Stimulated activated CD4-positive, alpha-beta T cell treated with anti-CD3 and anti-CD28 coated beads, Interleukin-2, amount 100 ng/mL, for 48 hours (primary cell): ENCODE data around the gene SDC3.
"Not testable (repeated sequence)": the region's sequence is repeated elsewhere in the genome, so short reads cannot be mapped to it uniquely, and the experiment has no call there.

Experiments used
- DNase-seq, 2 donors: peaks; one replicate each; pipeline ENCODE4 v3.0.0-alpha.2; 2020

SDC3 gene

GRCh38 chr1:30908696-30909364, at the start of gene SDC3:
TSS of gene SDC3 (minus strand) at chr1:30908758. CDS start at chr1:30908586, 172 bp downstream.
- DNase-seq, result no peak

GRCh38 chr1:30957560-30958222, 49.1 kb upstream of the SDC3 start:
- no peak for DNase-seq

DNA sequence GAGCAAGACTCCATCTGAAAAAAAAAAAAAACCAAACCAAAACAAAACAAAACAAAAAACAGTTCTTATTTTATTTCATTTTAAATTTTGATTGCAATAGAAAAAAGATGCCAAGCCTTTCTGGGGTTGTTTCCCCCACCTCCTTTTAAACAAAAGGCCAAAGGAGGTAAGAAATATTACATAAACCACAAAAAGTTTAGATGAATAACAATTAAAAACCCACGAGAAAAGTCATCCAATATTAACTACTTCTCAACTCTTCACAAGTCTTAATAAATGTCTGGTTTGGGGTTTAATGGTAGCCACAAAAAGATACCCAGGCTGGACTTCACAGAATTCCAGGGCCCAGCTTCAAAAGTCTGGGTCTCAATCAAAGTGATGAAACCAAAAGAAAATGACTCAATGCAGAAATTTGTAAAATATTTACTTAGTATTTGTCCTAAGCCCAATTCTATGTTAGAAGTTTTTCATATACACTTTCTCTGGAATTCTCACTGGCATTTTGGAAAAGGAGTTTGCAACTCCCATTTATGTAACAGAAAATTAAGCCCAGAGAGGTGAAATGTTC, 47.0 kb upstream of the SDC3 start:
- no peak for DNase-seq

- DNase-seq, result no peak
Measured at GRCh38 chr1:30953685-30954084, 45.1 kb upstream of the SDC3 start.

- DNase-seq, result no peak
Measured at GRCh38 chr1:30952098-30952497, 43.5 kb upstream of the SDC3 start.

- no peak for DNase-seq
Measured at GRCh38 chr1:30950700-30951099, 42.1 kb upstream of the SDC3 start.

DNA sequence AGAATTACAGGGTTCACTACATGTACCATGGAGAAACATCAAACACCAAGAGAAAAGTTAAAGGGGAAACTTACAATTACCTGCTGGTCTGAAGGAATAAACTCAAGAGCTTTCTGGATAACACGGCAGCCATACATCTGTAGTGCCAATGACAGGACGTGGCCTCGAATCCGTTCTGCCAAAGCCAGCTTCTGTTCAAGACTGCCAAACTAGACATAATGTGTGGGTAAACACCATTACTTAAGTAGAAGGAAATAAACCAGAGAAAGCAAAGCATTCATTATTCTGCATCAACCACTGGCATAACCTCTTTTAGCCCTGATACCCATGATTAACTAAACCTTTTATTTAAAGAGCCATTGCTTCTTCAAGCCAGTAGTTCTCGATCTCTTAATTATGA, 41.5 kb upstream of the SDC3 start:
- no peak for DNase-seq

DNA sequence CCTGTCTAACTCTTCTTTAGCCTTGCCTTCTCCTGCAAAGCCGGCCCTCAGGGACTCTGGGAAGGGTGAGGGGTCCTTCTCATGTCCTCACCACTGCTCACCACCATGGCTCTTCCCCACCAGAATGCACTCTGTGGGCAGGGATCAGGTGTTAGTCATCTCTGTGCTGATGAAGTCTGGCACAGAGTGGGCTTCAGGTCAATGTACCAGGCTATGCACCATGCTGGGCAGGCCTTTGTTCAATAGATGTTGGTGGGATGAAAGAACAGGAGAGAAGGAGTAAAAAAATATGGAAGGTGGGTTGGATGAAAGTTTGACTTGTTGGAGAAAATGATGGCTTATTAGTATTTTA, 40.9 kb upstream of the SDC3 start:
- DNase-seq, result not testable (repeated sequence)

DNA sequence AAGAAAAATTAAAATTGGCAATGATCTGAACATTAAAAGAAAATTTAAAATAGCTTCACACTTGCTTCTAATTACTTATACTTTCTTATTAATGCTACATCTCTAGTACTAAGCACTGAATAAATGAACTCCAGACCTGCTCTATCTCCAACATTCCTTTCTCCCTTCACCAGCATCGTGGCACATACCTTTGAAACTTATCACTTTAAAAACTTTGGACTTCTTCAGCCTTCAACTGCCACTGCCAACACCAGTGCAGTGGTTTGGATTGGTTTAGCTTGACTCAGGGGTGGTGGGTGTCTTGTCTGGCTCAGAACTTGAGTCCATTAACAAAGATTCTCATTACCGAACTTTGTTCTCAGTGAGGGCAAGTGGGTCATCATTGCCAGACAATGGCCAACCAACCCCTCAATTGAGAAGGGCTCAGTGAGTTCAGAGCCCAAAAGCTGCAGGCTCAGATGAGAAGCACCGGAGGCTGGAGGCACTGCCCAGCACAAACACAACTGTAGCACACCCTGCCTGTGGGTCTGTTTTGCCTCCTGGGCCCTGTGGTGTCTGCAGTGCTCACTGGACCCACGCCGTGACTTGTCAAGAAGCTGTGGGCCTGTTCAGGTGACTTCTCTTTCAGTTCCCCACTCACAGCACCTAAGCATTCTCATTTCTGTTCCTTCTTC, 40.4 kb upstream of the SDC3 start:
- not testable (repeated sequence) for DNase-seq

DNA sequence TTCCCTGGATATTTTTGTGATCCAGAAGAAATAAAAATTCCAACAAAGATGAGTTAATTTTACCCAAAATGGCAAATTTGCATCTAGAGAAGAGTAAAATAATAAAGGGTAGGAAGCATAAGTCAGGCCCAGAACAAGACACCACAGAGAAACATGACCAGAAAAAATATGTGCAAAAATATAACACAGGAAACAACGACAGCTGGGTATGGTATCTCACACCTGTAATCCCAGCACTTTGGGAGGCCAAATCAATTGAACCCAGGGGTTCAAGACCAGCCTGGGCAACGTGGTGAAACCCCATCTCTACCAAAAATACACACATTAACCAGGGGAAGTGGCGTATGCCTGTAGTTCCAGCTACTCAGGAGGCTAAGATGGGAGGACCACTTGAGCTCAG, 39.7 kb upstream of the SDC3 start:
- no peak for DNase-seq

- no peak for DNase-seq
Measured at GRCh38 chr1:30947212-30947611, 38.7 kb upstream of the SDC3 start.

DNA sequence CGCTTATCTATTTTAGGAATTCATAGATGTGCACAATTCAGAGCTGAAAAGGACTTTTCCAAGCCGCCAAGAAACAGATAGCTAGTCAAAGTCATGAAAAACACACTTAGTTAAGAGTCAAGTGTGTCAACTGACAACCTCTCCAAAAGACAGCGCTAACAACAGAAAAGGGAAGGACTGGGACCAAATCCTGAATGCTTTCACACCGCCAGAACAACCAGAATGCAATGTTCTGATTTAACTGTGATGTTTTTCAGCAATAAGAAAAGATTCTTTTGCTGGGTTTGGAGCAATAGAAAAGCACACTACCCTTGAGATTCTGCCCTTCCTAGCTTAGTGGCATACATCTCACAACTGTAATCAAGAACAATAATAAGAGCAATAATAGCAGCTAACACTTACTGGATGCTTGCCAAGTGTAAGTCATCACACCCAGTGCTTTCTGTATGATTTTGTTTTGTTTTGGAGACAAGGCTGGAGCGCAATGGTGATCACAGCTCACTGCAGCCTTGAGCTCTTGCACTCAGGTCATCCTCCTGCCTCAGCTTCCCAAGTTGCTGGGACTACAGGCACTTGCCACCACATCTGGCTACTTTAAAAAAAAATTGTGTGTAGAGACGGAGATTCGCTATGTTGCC, 33.9 kb upstream of the SDC3 start:
- DNase-seq, result no peak

GRCh38 chr1:30940541-30940940, 32.0 kb upstream of the SDC3 start:
- no peak for DNase-seq

- DNase-seq, result no peak
Measured at GRCh38 chr1:30936541-30937171, 28.1 kb upstream of the SDC3 start.

DNA sequence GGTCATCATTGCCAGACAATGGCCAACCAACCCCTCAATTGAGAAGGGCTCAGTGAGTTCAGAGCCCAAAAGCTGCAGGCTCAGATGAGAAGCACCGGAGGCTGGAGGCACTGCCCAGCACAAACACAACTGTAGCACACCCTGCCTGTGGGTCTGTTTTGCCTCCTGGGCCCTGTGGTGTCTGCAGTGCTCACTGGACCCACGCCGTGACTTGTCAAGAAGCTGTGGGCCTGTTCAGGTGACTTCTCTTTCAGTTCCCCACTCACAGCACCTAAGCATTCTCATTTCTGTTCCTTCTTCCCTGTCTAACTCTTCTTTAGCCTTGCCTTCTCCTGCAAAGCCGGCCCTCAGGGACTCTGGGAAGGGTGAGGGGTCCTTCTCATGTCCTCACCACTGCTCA, 27.2 kb upstream of the SDC3 start:
- DNase-seq, result not testable (repeated sequence)

DNA sequence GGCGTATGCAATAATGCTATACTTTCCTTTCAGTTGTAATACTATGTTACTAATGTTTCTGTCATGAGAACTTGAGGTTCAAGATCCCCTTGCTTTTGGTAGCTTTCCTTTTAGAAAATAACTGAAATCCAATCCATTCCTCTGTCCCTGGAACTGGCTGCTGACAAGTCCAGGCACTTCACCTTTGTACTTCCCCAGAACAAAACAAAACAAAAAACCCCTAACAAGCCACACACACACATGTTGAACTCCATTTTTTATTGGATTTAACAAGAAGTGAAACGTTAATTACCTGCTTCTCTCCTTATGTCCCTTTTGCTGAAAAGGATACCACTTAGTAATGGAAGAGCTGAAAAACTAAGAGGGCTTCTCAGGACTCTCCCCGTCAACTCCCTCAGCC, 26.1 kb upstream of the SDC3 start:
- no peak for DNase-seq

GRCh38 chr1:30933874-30934252, 25.3 kb upstream of the SDC3 start:
- DNase-seq, result no peak

- no peak for DNase-seq
Measured at GRCh38 chr1:30930631-30931173, 22.1 kb upstream of the SDC3 start.

- no peak for DNase-seq
Measured at GRCh38 chr1:30929944-30930525, 21.5 kb upstream of the SDC3 start.

- DNase-seq, result peak; percentile 49 to 53
Measured at GRCh38 chr1:30929135-30929889, 20.8 kb upstream of the SDC3 start.

GRCh38 chr1:30928789-30929134, 20.2 kb upstream of the SDC3 start:
- DNase-seq, result no peak

DNA sequence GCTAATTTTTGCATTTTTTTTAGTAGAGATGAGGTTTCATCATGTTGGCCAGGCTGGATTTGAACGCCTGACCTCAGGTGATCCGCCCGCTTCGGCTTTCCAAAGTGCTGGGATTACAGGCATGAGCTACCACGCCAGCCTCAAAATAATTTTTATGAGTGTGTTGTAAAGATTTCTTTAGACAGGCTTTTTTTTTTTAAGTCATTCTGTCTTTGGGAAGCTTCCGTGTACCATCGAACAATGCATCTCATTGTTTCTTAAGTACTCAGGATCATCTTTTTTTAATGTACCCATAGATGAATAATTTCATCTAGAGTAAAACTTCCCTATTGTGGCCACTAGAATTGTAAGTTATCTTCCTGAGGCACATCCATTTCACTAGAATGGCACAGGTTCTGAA, 19.6 kb upstream of the SDC3 start:
- DNase-seq, result no peak
